Stomach (tissue), 9 donors: ENCODE data around the gene TAPT1. TPM values are rescaled to one million over a fixed set of nuclear protein-coding genes. Genes with fewer than 3 reads are reported as not detected.

Source experiments
- DNase-seq, 2 donors: peaks; one replicate each; pipeline versions ENCODE4 v3.0.0 to v3.0.0-alpha.2; 2013 to 2019
- H3K27ac ChIP-seq, 5 donors: fragments of 200-600 bp in 4 of 5; sonication (generic) in 4 of 5; one replicate each; pipeline ENCODE4 v1.5.1; 2013 to 2019; ENCODE audit warnings: mild to moderate bottlenecking in 1 of 5, moderate library complexity in 1 of 5
- H3K27me3 ChIP-seq, 3 donors: fragments of 200-600 bp; sonication (generic); one replicate each; pipeline ENCODE4 v1.5.1; 2017 to 2019; ENCODE audit warnings: mixed run types in 1 of 3
- H3K36me3 ChIP-seq, 4 donors: fragments of 200-600 bp; sonication (generic); 1 replicate in 3 of 4; 2 replicates in 1 of 4; pipeline ENCODE4 v1.5.1; 2016 to 2019
- H3K4me1 ChIP-seq, 4 donors: fragments of 200-600 bp; sonication (generic); one replicate each; pipeline ENCODE4 v1.5.1; 2016 to 2019
- H3K4me3 ChIP-seq, 4 donors: fragments of 200-600 bp; sonication (generic) in 3 of 4; one replicate each; pipeline ENCODE4 v1.5.1; 2016 to 2019; ENCODE audit warnings: mild to moderate bottlenecking in 1 of 4
- H3K9me3 ChIP-seq, 4 donors: fragments of 200-600 bp; sonication (generic); one replicate each; pipeline ENCODE4 v1.5.1; 2016 to 2019
- EP300 ChIP-seq: sonication (generic); formaldehyde crosslinking; IDR thresholded peaks from one replicate; pipeline ENCODE4 v1.6.1; 2017; ENCODE audit warnings: antibody characterized with exemption
- POLR2A ChIP-seq, 4 donors: fragments of 450-650 bp; IDR thresholded peaks; one replicate each; pipeline ENCODE4 v1.6.1; 2016; ENCODE audit warnings: antibody characterized with exemption in 4 of 4, control low read depth in 2 of 4, mild to moderate bottlenecking in 1 of 4, moderate library complexity in 1 of 4
- POLR2AphosphoS5 ChIP-seq, 3 donors: sonication (generic); formaldehyde crosslinking; IDR thresholded peaks; one replicate each; pipeline ENCODE4 v1.6.1; 2016; ENCODE audit warnings: antibody characterized with exemption in 3 of 3
- WGBS, 5 donors: extraction: QIAGEN DNeasy Blood & Tissue Kit in 3 of 5; methylation state at CpG; one replicate each; pipeline versions ENCODE4 v1.1.5 to v1.1.7; 2013 to 2018; 5-methylcytosine and 5-hydroxymethylcytosine counted together
- intact Hi-C: fragments of 100-400 bp; cut with DNase I; formaldehyde crosslinking; loops from one replicate; pipeline ENCODE4 v1.15.1; 2023; ENCODE audit warnings: low total_unique reads
- polyA plus RNA-seq, 3 donors: library from polyadenylated mRNA; stranded (reverse); fragments of 200-250 nt; gene quantifications; one replicate each; pipeline ENCODE4 v1.2.3, GENCODE V29; 2013
- total RNA-seq, 5 donors: library from RNA; depleted of rRNA; stranded (reverse); fragments of >200 nt; gene quantifications; one replicate each; pipeline versions ENCODE4 v1.1.0 to v1.2.3, GENCODE V29; 2014 to 2016
- TF ChIP-seq, protein P1 (sequence below), 7 experiments: fragments of 450-650 bp in 4 of 7; fragments of 200-600 bp in 3 of 7; sonication (generic) in 3 of 7; IDR thresholded peaks; one replicate each; pipeline ENCODE4 v1.5.1; 2016 to 2019; ENCODE audit warnings: antibody characterized with exemption in 7 of 7, control low read depth in 2 of 7, mild to moderate bottlenecking in 1 of 7
- donor health status: healthy with polysubstance abuse.
- donor health status: Bipolar disorder and iron deficiency.
- donor health status: healthy.

The TAPT1 gene
- total and polyA plus RNA-seq, 8 donors = 5.9 to 97.8 (median 13.7) TPM

DNA sequence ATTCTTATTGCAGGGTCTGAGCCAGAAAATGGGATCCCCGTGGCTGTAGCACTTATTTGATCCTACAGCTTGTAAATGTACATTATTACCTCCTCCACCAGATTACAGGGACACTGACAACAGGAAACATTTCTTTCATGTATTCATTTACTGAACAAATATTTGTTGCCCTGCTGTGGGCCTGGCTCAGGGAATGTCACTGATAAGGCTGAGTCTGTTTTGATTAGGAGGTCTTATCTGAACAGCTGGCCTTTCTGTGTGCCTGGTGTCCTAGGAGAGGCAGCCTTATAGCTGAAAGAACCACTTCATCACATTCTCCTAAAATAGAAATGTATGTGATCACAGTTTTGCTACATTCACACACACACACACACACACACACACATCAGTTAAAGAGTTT lies 96.9 kb downstream of the TAPT1 start:
- TF ChIP-seq, protein P1, sequence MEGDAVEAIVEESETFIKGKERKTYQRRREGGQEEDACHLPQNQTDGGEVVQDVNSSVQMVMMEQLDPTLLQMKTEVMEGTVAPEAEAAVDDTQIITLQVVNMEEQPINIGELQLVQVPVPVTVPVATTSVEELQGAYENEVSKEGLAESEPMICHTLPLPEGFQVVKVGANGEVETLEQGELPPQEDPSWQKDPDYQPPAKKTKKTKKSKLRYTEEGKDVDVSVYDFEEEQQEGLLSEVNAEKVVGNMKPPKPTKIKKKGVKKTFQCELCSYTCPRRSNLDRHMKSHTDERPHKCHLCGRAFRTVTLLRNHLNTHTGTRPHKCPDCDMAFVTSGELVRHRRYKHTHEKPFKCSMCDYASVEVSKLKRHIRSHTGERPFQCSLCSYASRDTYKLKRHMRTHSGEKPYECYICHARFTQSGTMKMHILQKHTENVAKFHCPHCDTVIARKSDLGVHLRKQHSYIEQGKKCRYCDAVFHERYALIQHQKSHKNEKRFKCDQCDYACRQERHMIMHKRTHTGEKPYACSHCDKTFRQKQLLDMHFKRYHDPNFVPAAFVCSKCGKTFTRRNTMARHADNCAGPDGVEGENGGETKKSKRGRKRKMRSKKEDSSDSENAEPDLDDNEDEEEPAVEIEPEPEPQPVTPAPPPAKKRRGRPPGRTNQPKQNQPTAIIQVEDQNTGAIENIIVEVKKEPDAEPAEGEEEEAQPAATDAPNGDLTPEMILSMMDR (IDR thresholded peaks at IDR 0.05) = no peak
- TF ChIP-seq POLR2AphosphoS5 (IDR thresholded peaks at IDR 0.05) = peak in 2 of 3 donors; percentile 37 to 45
- Histone ChIP-seq H3K4me3 (no peak overlapping the region), H3K9me3 (no peaks in the 10 kb centered on the region), H3K27ac (no peak overlapping the region), H3K36me3 (no peaks in the 10 kb centered on the region), H3K27me3 (no peaks in the 10 kb centered on the region), H3K4me1 (peaks cover 7 to 19% (median 12%) of the 10 kb centered on the region in 4 donors)
- 17 to 45% (median 22%) methylated on average over 1 of the region's 1 CpG for WGBS, 5 donors
- intact Hi-C loops = no loop called here
- DNase-seq = peak; percentile 35 to 38

DNA sequence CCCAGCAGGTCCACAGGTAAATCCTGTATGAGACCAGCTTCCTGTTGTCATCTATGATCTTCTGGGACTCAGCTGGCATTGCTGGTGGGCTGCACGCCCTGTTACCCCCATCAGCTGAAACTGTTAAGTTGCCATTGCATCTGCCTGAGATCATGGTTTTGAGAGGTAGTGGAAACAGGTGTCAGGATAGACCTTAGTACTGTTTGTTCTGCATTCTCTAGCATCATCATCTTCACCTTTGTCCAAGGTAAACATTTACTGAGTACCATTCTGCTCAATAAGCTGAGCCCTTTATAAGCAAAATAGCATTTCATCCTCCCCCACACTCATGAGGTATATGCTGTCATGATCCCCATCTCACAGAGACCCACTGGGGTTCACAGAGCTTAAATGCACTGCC lies 99.6 kb downstream of the TAPT1 start:
- Histone ChIP-seq H3K27ac (no peak overlapping the region), H3K4me3 (no peak overlapping the region), H3K36me3 (no peaks in the 10 kb centered on the region), H3K9me3 (no peaks in the 10 kb centered on the region), H3K4me1 (peaks cover 11 to 37% (median 18%) of the 10 kb centered on the region in 4 donors), H3K27me3 (no peaks in the 10 kb centered on the region)
- intact Hi-C loops = no loop called here
- WGBS, 5 donors = 87 to 93% (median 90%) methylated on average over 1 of the region's 1 CpG
- TF ChIP-seq EP300 = no peak
- TF ChIP-seq, protein P1 (IDR thresholded peaks at IDR 0.05) = no peak
- TF ChIP-seq POLR2AphosphoS5 (IDR thresholded peaks at IDR 0.05) = no peak
- no peak for TF ChIP-seq POLR2A (IDR thresholded peaks at IDR 0.05)
- no peak for DNase-seq

DNA sequence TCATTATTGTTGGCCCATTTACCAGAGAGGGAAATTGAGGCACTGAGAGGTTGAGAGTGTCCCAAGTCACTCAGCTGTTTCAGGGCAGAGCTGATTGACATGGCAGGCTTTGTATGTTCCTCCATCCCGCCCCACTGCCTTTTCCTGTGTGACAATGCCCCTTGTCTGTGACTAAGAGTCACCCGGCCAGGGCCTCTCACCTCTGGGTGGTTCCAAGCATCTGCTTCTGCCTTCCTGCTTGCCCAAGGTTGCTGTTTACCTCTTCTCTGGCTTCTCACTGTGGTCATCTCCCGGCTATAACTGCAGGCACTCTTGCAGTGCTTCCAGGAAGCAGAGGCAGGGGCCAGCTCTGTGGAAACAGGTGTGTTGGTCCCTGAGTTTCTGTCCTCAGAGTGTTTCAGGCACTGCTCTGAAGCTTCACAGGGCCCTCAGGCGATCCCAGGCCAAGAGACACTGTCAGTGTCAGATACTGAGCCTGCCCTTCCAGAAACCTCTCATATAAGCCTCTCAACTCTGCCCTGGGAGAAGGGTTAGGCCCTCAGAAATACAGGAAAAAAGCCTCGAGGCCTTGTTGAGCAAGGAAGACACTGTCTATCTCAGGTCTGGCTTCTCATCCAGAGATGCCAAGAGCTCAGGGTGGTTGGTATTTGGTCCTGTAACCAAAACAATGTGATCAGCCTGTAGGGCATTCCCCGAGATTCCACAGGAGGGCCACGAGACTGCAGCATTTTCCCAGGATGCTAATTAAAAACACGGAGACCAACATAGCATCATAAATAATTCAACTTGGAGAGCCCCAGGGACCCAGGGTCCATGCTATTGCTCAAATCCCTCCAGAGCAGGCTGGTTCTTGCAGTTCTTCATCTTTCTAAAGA lies 100.5 kb downstream of the TAPT1 start:
- H3K27me3 ChIP-seq = no peaks in the 10 kb centered on the region
- peaks cover 11 to 37% (median 18%) of the 10 kb centered on the region in 4 donors for H3K4me1 ChIP-seq
- H3K36me3 ChIP-seq = no peaks in the 10 kb centered on the region
- H3K9me3 ChIP-seq = no peaks in the 10 kb centered on the region
- intact Hi-C loops = no loop called here
- no peak overlapping the region for H3K4me3 ChIP-seq
- H3K27ac ChIP-seq = no peak overlapping the region
- WGBS, 5 donors = 72 to 83% (median 76%) methylated on average over 7 to 8 of the region's 8 CpGs
- TF ChIP-seq EP300 = no peak
- TF ChIP-seq, protein P1 (IDR thresholded peaks at IDR 0.05) = no peak
- TF ChIP-seq POLR2AphosphoS5 (IDR thresholded peaks at IDR 0.05) = no peak
- no peak for TF ChIP-seq POLR2A (IDR thresholded peaks at IDR 0.05)
- peak in 1 of 2 donors; percentile 16 for DNase-seq

DNA sequence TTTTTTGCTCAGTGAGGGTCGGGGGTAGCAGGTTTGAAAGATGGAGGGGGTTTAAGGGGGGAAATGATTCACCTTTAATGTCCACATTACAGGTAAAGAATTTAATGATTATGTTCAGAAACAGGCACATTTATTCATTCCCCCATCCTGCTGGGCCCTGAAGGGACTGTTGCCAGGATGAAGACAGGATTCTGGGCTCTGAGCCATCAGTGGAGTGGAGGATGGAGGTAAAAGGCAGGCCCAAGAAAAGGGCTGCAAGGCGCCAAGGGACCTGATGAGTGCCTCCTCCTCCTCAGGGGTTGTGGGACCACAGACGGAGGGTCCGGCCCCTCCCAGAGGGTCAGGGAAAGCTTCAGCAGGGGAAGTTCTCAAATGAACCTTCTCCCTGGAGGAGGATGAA lies 102.0 kb downstream of the TAPT1 start:
- H3K4me3 ChIP-seq = no peak overlapping the region
- WGBS, 5 donors = 79 to 91% (median 87%) methylated on average over 4 of the region's 4 CpGs
- DNase-seq = peak in 1 of 2 donors; percentile 32
- H3K27ac ChIP-seq = peak overlapping the region in 1 of 5 donors; percentile 39
- H3K4me1 ChIP-seq = peaks cover 6 to 30% (median 13%) of the 10 kb centered on the region in 4 donors
- TF ChIP-seq EP300 (no peak), POLR2AphosphoS5 (IDR thresholded peaks at IDR 0.05) (no peak), POLR2A (IDR thresholded peaks at IDR 0.05) (no peak)
- TF ChIP-seq, protein P1 (IDR thresholded peaks at IDR 0.05) = no peak
- no peaks in the 10 kb centered on the region for H3K36me3 ChIP-seq
- intact Hi-C loops = no loop called here
- H3K27me3 ChIP-seq = no peaks in the 10 kb centered on the region
- H3K9me3 ChIP-seq = no peaks in the 10 kb centered on the region
